Esophagus mucosa (tissue), 1 donor: ENCODE measurements around the gene CACNA2D2. TPM values are rescaled to one million over a fixed set of nuclear protein-coding genes. Genes with fewer than 3 reads are reported as not detected.

Experiments
- ATAC-seq: fragments of 200-7000 bp; cut with Tn5 transposase; one replicate; pipeline ENCODE4 v1.9.1; 2020
- total RNA-seq: library from RNA; stranded (reverse); gene quantifications from one replicate; pipeline ENCODE4 v1.2.4, GENCODE V29; 2023
- donor health status: DM: yes; HTN: yes; CAD: no.

The CACNA2D2 gene
- total RNA-seq, result 0.08 TPM

GRCh38 chr3:50503504-50504342 is at the start of gene CACNA2D2:
CACNA2D2 (minus strand) TSS chr3:50503634; CDS start chr3:50503423, 211 bp downstream.
- peak; percentile 67 for ATAC-seq

- ATAC-seq, result no peak
These were observed 49.2 kb upstream of the CACNA2D2 start for GRCh38 chr3:50552598-50552997.

GRCh38 chr3:50551681-50552435 is 48.4 kb upstream of the CACNA2D2 start:
- ATAC-seq, result no peak

GRCh38 chr3:50551054-50551659 is 47.7 kb upstream of the CACNA2D2 start:
- no peak for ATAC-seq

- ATAC-seq, result peak; percentile 15
These were observed 46.8 kb upstream of the CACNA2D2 start for GRCh38 chr3:50550079-50550736.

GRCh38 chr3:50549226-50549625 is 45.8 kb upstream of the CACNA2D2 start:
- no peak for ATAC-seq

GRCh38 chr3:50545781-50546180 is 42.3 kb upstream of the CACNA2D2 start:
- no peak for ATAC-seq

GRCh38 chr3:50542177-50543034 is 39.0 kb upstream of the CACNA2D2 start:
- ATAC-seq, result peak; percentile 68

GRCh38 chr3:50539356-50540286 is 36.2 kb upstream of the CACNA2D2 start:
- ATAC-seq, result no peak

GRCh38 chr3:50537421-50538129 is 34.1 kb upstream of the CACNA2D2 start:
- ATAC-seq, result no peak

GRCh38 chr3:50536471-50537180 is 33.2 kb upstream of the CACNA2D2 start:
- peak; percentile 6 for ATAC-seq

- no peak for ATAC-seq
These were observed 31.4 kb upstream of the CACNA2D2 start for GRCh38 chr3:50534681-50535330.

GRCh38 chr3:50533807-50534461 is 30.5 kb upstream of the CACNA2D2 start:
- no peak for ATAC-seq

GRCh38 chr3:50533316-50533715 is 29.9 kb upstream of the CACNA2D2 start:
- ATAC-seq, result no peak

- ATAC-seq, result no peak
These were observed 28.8 kb upstream of the CACNA2D2 start for GRCh38 chr3:50532062-50532705.

- no peak for ATAC-seq
These were observed 27.8 kb upstream of the CACNA2D2 start for GRCh38 chr3:50531201-50531600.
